HFFc6 (cell line): ENCODE measurements around the gene ADAMTS9. TPM values are rescaled to one million over a fixed set of nuclear protein-coding genes. Genes with fewer than 3 reads are reported as not detected.

Source experiments
- DNase-seq: peaks from one replicate; pipeline ENCODE4 v3.0.0-alpha.2; 2018
- H3K27ac Mint-ChIP-seq: 2 replicates; pipeline ENCODE4 v1.8.0; 2020; ENCODE audit warnings: mild to moderate bottlenecking, mixed read lengths
- H3K27me3 Mint-ChIP-seq: 2 replicates; pipeline ENCODE4 v1.8.0; 2021; ENCODE audit warnings: mild to moderate bottlenecking, moderate library complexity, mixed read lengths; ENCODE audit not compliant: insufficient read depth
- H3K36me3 Mint-ChIP-seq: 2 replicates; pipeline ENCODE4 v1.8.0; 2021; ENCODE audit warnings: low read depth, mixed read lengths
- H3K4me1 Mint-ChIP-seq: 2 replicates; pipeline ENCODE4 v1.8.0; 2020; ENCODE audit warnings: low read depth, mixed read lengths
- H3K4me3 Mint-ChIP-seq: 2 replicates; pipeline ENCODE4 v1.8.0; 2020; ENCODE audit warnings: mild to moderate bottlenecking, moderate library complexity, mixed read lengths
- H3K9me3 Mint-ChIP-seq: 2 replicates; pipeline ENCODE4 v1.8.0; 2020; ENCODE audit warnings: mild to moderate bottlenecking, mixed read lengths
- total RNA-seq, 6 experiments: library from RNA; stranded (reverse); fragmentation: NEBNext Ultra II Directional; extraction: Animal tissue kit (Norgen Biotek cat#: 25700); gene quantifications; 2 replicates in 1 of 6; 3 replicates in 5 of 6; pipeline ENCODE4 v1.2.3, GENCODE V29; 2021
- TF ChIP-seq, protein P1 (sequence below): fragments of 200-600 bp; sonication (generic); IDR thresholded peaks from 2 replicates; pipeline ENCODE4 v1.5.0; 2021; ENCODE audit warnings: antibody characterized with exemption, mild to moderate bottlenecking

Gene ADAMTS9
- total RNA-seq, 6 experiments from 2014 or later: 0.07 to 0.14 (median 0.12) TPM; not detected in 1

DNA sequence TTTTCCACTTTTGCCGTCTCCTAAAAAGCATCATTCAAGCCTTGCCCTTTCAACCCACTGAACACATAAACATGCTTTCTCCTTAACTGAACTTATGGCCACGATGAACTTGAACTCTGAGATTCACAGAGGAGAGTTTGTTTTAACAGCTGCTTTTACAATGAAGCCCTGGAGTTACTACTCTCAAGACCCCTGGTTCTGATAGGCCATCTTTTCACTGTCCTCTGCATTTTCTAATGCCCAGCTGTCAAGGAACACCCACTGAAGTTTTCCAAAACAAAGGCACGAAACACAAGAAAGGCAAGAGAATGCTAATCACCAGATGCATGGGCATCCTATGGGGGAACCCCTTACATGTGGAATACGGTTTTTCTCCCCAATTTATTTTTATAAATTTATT, 100.8 kb downstream of the ADAMTS9 start:
- no peaks in the 10 kb centered on the region for H3K4me1 Mint-ChIP-seq
- no peak for DNase-seq
- H3K9me3 Mint-ChIP-seq: no peaks in the 10 kb centered on the region
- H3K27me3 Mint-ChIP-seq: peaks cover 5% of the 10 kb centered on the region
- TF ChIP-seq, protein P1, sequence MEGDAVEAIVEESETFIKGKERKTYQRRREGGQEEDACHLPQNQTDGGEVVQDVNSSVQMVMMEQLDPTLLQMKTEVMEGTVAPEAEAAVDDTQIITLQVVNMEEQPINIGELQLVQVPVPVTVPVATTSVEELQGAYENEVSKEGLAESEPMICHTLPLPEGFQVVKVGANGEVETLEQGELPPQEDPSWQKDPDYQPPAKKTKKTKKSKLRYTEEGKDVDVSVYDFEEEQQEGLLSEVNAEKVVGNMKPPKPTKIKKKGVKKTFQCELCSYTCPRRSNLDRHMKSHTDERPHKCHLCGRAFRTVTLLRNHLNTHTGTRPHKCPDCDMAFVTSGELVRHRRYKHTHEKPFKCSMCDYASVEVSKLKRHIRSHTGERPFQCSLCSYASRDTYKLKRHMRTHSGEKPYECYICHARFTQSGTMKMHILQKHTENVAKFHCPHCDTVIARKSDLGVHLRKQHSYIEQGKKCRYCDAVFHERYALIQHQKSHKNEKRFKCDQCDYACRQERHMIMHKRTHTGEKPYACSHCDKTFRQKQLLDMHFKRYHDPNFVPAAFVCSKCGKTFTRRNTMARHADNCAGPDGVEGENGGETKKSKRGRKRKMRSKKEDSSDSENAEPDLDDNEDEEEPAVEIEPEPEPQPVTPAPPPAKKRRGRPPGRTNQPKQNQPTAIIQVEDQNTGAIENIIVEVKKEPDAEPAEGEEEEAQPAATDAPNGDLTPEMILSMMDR: no peak
- no peaks in the 10 kb centered on the region for H3K36me3 Mint-ChIP-seq
- no peak overlapping the region for H3K4me3 Mint-ChIP-seq
- no peak overlapping the region for H3K27ac Mint-ChIP-seq

DNA sequence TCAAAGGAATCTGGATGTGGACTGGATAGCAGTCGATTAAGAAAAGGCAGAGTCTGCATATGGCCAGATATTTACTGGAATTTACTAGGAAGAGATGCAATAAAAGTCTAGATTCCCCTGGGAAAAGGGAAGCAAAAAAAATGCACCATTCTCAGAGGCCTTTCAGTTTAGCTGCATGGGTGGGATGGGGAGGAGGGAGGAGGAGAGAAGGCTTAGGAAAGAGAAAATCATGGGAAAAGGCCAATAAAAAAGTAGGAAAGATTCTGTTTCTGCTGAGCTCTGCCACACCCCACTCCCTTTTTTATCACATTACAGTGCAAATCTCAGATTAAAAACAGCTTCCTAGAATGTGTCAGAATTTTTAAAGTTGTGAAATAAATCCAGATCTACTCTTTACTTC, 103.6 kb downstream of the ADAMTS9 start:
- H3K9me3 Mint-ChIP-seq: no peaks in the 10 kb centered on the region
- no peaks in the 10 kb centered on the region for H3K4me1 Mint-ChIP-seq
- H3K27me3 Mint-ChIP-seq: peaks cover 5% of the 10 kb centered on the region
- H3K27ac Mint-ChIP-seq: no peak overlapping the region
- no peak overlapping the region; the same call in 1 of the 2 replicates for H3K4me3 Mint-ChIP-seq
- TF ChIP-seq, protein P1: no peak
- H3K36me3 Mint-ChIP-seq: no peaks in the 10 kb centered on the region
- DNase-seq: no peak

DNA sequence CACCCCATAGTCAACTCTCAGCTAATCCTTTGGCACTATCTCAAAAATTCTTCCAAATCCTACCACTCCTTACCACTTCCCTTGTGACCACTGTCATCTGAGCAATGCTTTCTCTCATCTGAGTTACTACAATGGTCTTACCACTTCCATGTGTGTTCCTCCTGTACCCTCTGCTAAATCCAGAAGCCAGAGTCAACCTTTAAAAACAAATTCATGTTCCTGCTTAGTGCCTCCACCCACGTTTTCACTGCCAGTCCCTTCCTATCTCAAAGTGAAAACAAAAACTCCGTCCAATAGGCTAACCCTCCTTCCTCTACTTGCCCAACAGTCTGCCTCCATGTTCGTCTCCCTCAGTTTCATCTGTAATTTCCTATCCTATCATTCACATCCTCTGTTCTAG, 109.0 kb downstream of the ADAMTS9 start:
- Mint-ChIP-seq H3K4me1 (no peaks in the 10 kb centered on the region), H3K27me3 (peaks cover 7% of the 10 kb centered on the region), H3K27ac (no peak overlapping the region), H3K4me3 (no peak overlapping the region), H3K9me3 (no peaks in the 10 kb centered on the region), H3K36me3 (no peaks in the 10 kb centered on the region)
- TF ChIP-seq, protein P1: no peak
- no peak for DNase-seq

DNA sequence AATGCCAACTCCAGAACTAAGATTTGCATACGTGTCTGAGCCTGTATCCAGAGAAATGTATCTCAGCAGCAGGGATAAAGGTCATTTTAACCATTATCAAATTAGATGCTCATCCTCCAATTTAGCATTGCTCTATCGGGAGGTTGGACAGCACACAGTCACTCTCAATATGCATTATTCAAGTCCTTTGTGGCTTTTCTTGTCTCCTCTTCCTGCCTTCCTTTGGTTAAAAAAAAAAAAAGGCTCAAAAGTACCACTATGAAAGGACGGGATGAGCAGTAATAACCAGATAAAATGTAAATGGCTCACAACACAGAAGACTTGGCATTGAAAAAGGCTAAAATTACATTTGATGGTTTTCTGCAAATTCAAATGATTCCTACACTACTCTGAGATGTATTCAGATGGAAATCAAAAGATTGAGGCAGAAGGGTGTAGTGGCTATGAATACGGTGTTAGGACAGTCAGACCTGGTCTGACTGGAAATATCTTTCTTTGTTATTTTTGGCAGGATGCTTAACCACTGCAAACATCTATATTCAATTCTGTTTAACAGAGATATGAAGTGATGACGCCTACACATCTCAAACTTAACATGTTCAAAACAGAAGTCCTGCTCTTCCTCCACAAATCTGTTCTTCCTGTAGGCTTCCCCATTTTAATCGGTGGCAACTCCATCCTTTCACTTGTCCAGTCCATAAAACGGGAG, 109.6 kb downstream of the ADAMTS9 start:
- TF ChIP-seq, protein P1: no peak
- H3K27ac Mint-ChIP-seq: no peak overlapping the region
- no peaks in the 10 kb centered on the region for H3K4me1 Mint-ChIP-seq
- no peaks in the 10 kb centered on the region for H3K36me3 Mint-ChIP-seq
- DNase-seq: no peak
- no peak overlapping the region for H3K4me3 Mint-ChIP-seq
- peaks cover 5% of the 10 kb centered on the region; the same call in 1 of the 2 replicates for H3K27me3 Mint-ChIP-seq
- H3K9me3 Mint-ChIP-seq: no peaks in the 10 kb centered on the region

DNA sequence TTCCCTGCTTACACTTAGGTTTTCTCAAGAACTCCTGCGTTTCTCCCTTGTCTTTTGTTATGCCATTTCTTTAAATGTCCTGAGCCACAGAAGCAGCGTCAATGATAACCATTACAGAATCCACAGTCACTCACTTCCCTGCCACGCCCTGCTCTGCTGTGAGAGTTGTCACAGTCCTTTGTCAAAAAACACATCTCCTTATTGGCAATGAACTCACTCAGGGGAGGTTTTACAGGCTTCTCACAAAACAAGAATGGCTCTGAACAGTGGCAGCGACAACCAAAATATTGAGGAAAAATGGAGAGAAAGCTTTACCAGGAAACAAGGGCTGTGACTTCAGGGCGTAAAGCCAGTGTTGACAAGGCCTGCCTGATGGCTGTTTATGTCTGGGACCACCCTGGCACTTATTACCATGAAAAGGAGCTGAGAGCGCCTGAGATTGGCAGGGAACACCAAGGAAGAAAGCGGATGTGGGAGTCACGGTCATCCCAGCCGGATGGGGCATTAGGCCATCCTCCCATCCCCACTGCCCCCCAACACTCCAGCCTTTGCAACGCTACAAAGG, 111.5 kb downstream of the ADAMTS9 start:
- no peaks in the 10 kb centered on the region for H3K36me3 Mint-ChIP-seq
- no peak overlapping the region for H3K27ac Mint-ChIP-seq
- no peak overlapping the region for H3K4me3 Mint-ChIP-seq
- no peaks in the 10 kb centered on the region for H3K9me3 Mint-ChIP-seq
- DNase-seq: no peak
- peaks cover 5% of the 10 kb centered on the region; the same call in 1 of the 2 replicates for H3K27me3 Mint-ChIP-seq
- TF ChIP-seq, protein P1: no peak
- H3K4me1 Mint-ChIP-seq: no peaks in the 10 kb centered on the region
